Cardiac septum (tissue), 1 donor: ENCODE measurements around the gene LTBP4. TPM values are rescaled to one million over a fixed set of nuclear protein-coding genes. Genes with fewer than 3 reads are reported as not detected.
A peak's percentile ranks its signal among the peaks of the same experiment; 100 is the strongest.
"Not testable (repeated sequence)": the region's sequence is repeated elsewhere in the genome, so short reads cannot be mapped to it uniquely, and the experiment has no call there.

Source experiments
- DNase-seq: peaks from one replicate; pipeline ENCODE4 v3.0.0-alpha.2; 2020; ENCODE audit warnings: low spot score
- intact Hi-C: fragments of 100-400 bp; cut with DNase I; formaldehyde crosslinking; loops from one replicate; pipeline ENCODE4 v1.14.0; 2022
- long read RNA-seq: library from polyadenylated mRNA; unstranded; transcript quantifications from one replicate; pipeline ENCODE4 v2.0.0, GENCODE V29; 2021
- total RNA-seq: library from RNA; stranded (reverse); fragmentation: NEBNext Ultra II Directional; extraction: Animal tissue kit (Norgen Biotek cat#: 25700); gene quantifications from one replicate; pipeline ENCODE4 v1.2.1, GENCODE V29; 2021
- donor health status: DM: no; HTN: no; CAD: no.

LTBP4 gene
- 216 TPM for total RNA-seq
- long read RNA-seq, full-length matches to known transcripts = 7 of 176 reads
- long read RNA-seq, partial matches to known transcripts = 133 of 176 reads
- long read RNA-seq, other reads (novel, unspliced or antisense) = 36 of 176 reads

GRCh38 chr19:40601134-40601974, at the start of gene LTBP4:
LTBP4 (plus strand) TSS chr19:40601369; CDS start chr19:40601388, 19 bp downstream.
- intact Hi-C loops = loop anchor here (2.0 to 5.0 kb wide), 5 partner anchors 31 to 299 kb away; partner anchors contain the start of genes BLVRB, COQ8B, ITPKC and SERTAD3
- no peak for DNase-seq

GRCh38 chr19:40552848-40553247, 48.3 kb upstream of the LTBP4 start:
- intact Hi-C loops = no loop called here
- no peak for DNase-seq

- no peak for DNase-seq
- intact Hi-C loops = no loop called here
Observed at GRCh38 chr19:40553885-40554857, 47.0 kb upstream of the LTBP4 start.

GRCh38 chr19:40555978-40556689, 45.0 kb upstream of the LTBP4 start:
- DNase-seq = no peak
- intact Hi-C loops = no loop called here

GRCh38 chr19:40556953-40557530, 44.1 kb upstream of the LTBP4 start:
- intact Hi-C loops = no loop called here

GRCh38 chr19:40559394-40559793, 41.8 kb upstream of the LTBP4 start:
- intact Hi-C loops = no loop called here
- no peak for DNase-seq

More at GRCh38 chr19:40556953-40557530, 44.1 kb upstream of the LTBP4 start:
- no peak for DNase-seq

- DNase-seq = no peak
- intact Hi-C loops = no loop called here
Observed at GRCh38 chr19:40560092-40560507, 41.1 kb upstream of the LTBP4 start.

GRCh38 chr19:40561947-40562346, 39.2 kb upstream of the LTBP4 start:
- intact Hi-C loops = no loop called here
- DNase-seq = no peak

- DNase-seq = not testable (repeated sequence)
Observed at GRCh38 chr19:40564535-40564934, 36.6 kb upstream of the LTBP4 start.

GRCh38 chr19:40565355-40565754, 35.8 kb upstream of the LTBP4 start:
- intact Hi-C loops = no loop called here
- no peak for DNase-seq

More at GRCh38 chr19:40564535-40564934, 36.6 kb upstream of the LTBP4 start:
- intact Hi-C loops = not testable (repeated sequence)

GRCh38 chr19:40565910-40566495, 35.2 kb upstream of the LTBP4 start:
- DNase-seq = no peak
- intact Hi-C loops = no loop called here

GRCh38 chr19:40567040-40567749, 34.0 kb upstream of the LTBP4 start:
- DNase-seq = no peak
- intact Hi-C loops = no loop called here

- intact Hi-C loops = no loop called here
- no peak for DNase-seq
Observed at GRCh38 chr19:40567750-40568494, 33.2 kb upstream of the LTBP4 start.

- intact Hi-C loops = loop anchor here (2.0 kb wide), 1 partner anchor 30 kb away; the partner anchor contains the start of gene LTBP4
- peak; percentile 99 for DNase-seq
Observed at GRCh38 chr19:40570313-40571004, 30.7 kb upstream of the LTBP4 start.

GRCh38 chr19:40571005-40571318, 30.2 kb upstream of the LTBP4 start:
- intact Hi-C loops = loop anchor here (2.0 kb wide), 1 partner anchor 30 kb away; the partner anchor contains the start of gene LTBP4
- DNase-seq = no peak

GRCh38 chr19:40571831-40572495, 29.2 kb upstream of the LTBP4 start:
- no peak for DNase-seq
- intact Hi-C loops = loop anchor here (2.0 kb wide), 1 partner anchor 29 kb away; the partner anchor contains the start of gene LTBP4
